B cell (primary cell): Measurements from ENCODE around the gene NPTX2. TPM values are rescaled to one million over a fixed set of nuclear protein-coding genes. Genes with fewer than 3 reads are reported as not detected.

Experiments
- ATAC-seq: fragments of 200-7000 bp; cut with Tn5 transposase; one replicate; pipeline ENCODE4 v1.10.0; 2021; ENCODE audit warnings: low read depth, mild to moderate bottlenecking, moderate number of reproducible peaks, moderate library complexity
- CTCF ChIA-PET: fragments of 350-600 bp; sonication (Branson Sonifier 250); formaldehyde crosslinking; loops from one replicate; lab custom pipeline; 2021; ENCODE audit warnings: antibody characterized with exemption, inconsistent platforms; lab: Charles Lee
- POLR2A ChIA-PET: fragments of 350-600 bp; sonication (Branson Sonifier 250); formaldehyde crosslinking; loops from one replicate; lab custom pipeline; 2021; ENCODE audit warnings: antibody characterized with exemption; lab: Charles Lee
- DNase-seq: peaks from one replicate; pipeline ENCODE4 v3.0.0; 2013
- H2AFZ ChIP-seq: 2 replicates; pipeline ENCODE4 v1.6.1; 2012; ENCODE audit warnings: mild to moderate bottlenecking, low read depth, low read length; ENCODE audit not compliant: insufficient read depth, poor library complexity, severe bottlenecking
- H3K27ac ChIP-seq, 2 donors: 1 replicate in 1 of 2; 2 replicates in 1 of 2; pipeline ENCODE4 v1.5.1; 2012 to 2013; ENCODE audit warnings: low read length in 2 of 2, mild to moderate bottlenecking in 2 of 2, moderate library complexity in 1 of 2
- H3K27me3 ChIP-seq, 4 experiments: fragments of 200-600 bp in 1 of 4; sonication (generic) in 1 of 4; replicated peaks in 1 of 4; 1 replicate in 2 of 4; 2 replicates in 2 of 4; pipeline versions ENCODE4 v1.6.1 to v1.7.0; 2013 to 2016; ENCODE audit warnings: low read length in 3 of 4, mild to moderate bottlenecking in 2 of 4, mixed read lengths in 1 of 4, moderate library complexity in 1 of 4; ENCODE audit not compliant: insufficient read depth in 4 of 4, control insufficient read depth in 3 of 4; ENCODE audit errors: control extremely low read depth in 1 of 4
- H3K36me3 ChIP-seq, 2 experiments: replicated peaks in 1 of 2; 1 replicate in 1 of 2; 2 replicates in 1 of 2; pipeline versions ENCODE4 v1.6.1 to v1.7.1; 2013; ENCODE audit warnings: low read length in 1 of 2; ENCODE audit not compliant: insufficient read depth in 2 of 2, control insufficient read depth in 1 of 2; ENCODE audit errors: control extremely low read depth in 1 of 2, extremely low read depth in 1 of 2
- H3K4me1 ChIP-seq, 2 donors: fragments of 200-600 bp in 1 of 2; sonication (generic) in 1 of 2; 1 replicate in 1 of 2; 2 replicates in 1 of 2; pipeline versions ENCODE4 v1.5.1 to v1.6.1; 2013 to 2017; ENCODE audit warnings: low read length in 2 of 2; ENCODE audit not compliant: control insufficient read depth in 2 of 2, insufficient read depth in 2 of 2
- H3K4me2 ChIP-seq: replicated peaks from 2 replicates; pipeline ENCODE3; 2012; ENCODE audit warnings: mild to moderate bottlenecking, low read depth, low read length; ENCODE audit not compliant: poor library complexity, severe bottlenecking
- H3K4me3 ChIP-seq, 5 experiments: fragments of 200-600 bp in 1 of 5; sonication (generic) in 1 of 5; 1 replicate in 3 of 5; 2 replicates in 2 of 5; pipeline versions ENCODE4 v1.5.1 to v1.7.0; 2011 to 2016; ENCODE audit warnings: low read length in 4 of 5, mild to moderate bottlenecking in 4 of 5, low read depth in 2 of 5, control low read depth in 1 of 5, moderate library complexity in 1 of 5; ENCODE audit not compliant: insufficient read depth in 1 of 5; ENCODE audit errors: control extremely low read depth in 1 of 5, extremely low read depth in 1 of 5
- H3K79me2 ChIP-seq: fragments of 200-600 bp; sonication (generic); one replicate; pipeline ENCODE4 v1.6.0; 2016; ENCODE audit warnings: low read length; ENCODE audit not compliant: control insufficient read depth, insufficient read depth
- H3K9ac ChIP-seq: fragments of 200-600 bp; sonication (generic); 2 replicates; pipeline ENCODE4 v1.6.1; 2017; ENCODE audit warnings: mild to moderate bottlenecking, low read length, moderate library complexity
- H3K9me3 ChIP-seq, 3 donors: one replicate each; pipeline versions ENCODE4 v1.6.1 to v1.7.1; 2013; ENCODE audit warnings: low read length in 2 of 3; ENCODE audit not compliant: control insufficient read depth in 2 of 3, insufficient read depth in 1 of 3; ENCODE audit errors: control extremely low read depth in 1 of 3
- H4K20me1 ChIP-seq: 2 replicates; pipeline ENCODE4 v1.6.0; 2012; ENCODE audit warnings: mild to moderate bottlenecking, low read length; ENCODE audit not compliant: insufficient read depth, control insufficient read depth, poor library complexity, severe bottlenecking
- H3K27ac Mint-ChIP-seq: one replicate; pipeline ENCODE4 v1.8.0; 2021; ENCODE audit warnings: mixed read lengths
- H3K27me3 Mint-ChIP-seq: one replicate; pipeline ENCODE4 v1.8.0; 2021; ENCODE audit warnings: mixed read lengths
- H3K4me1 Mint-ChIP-seq: one replicate; pipeline ENCODE4 v1.8.0; 2021; ENCODE audit warnings: mixed read lengths
- H3K4me3 Mint-ChIP-seq: one replicate; pipeline ENCODE4 v1.8.0; 2021; ENCODE audit warnings: mixed read lengths
- H3K9me3 Mint-ChIP-seq: one replicate; pipeline ENCODE4 v1.8.0; 2022; ENCODE audit warnings: mixed read lengths; ENCODE audit not compliant: insufficient read depth
- EZH2 ChIP-seq: IDR thresholded peaks from 2 replicates; pipeline ENCODE4 v1.6.1; 2012; ENCODE audit warnings: borderline replicate concordance, low read depth, mild to moderate bottlenecking, moderate library complexity, low read length; ENCODE audit not compliant: insufficient read depth, poor library complexity, severe bottlenecking
- WGBS: methylation state at CpG from one replicate; pipeline ENCODE4 v1.1.5; 2013; ENCODE audit warnings: missing lambda C conversion rate; ENCODE audit not compliant: insufficient coverage; 5-methylcytosine and 5-hydroxymethylcytosine counted together
- intact Hi-C: fragments of 100-400 bp; cut with micrococcal nuclease; formaldehyde crosslinking; loops from one replicate; pipeline ENCODE4 v1.10.0; 2022
- polyA plus RNA-seq: library from polyadenylated mRNA; depleted of rRNA; stranded (reverse); fragments of >200 nt; gene quantifications from 2 replicates; pipeline ENCODE4 v1.2.3, GENCODE V29; 2012
- total RNA-seq, 2 donors: library from RNA; stranded (reverse); fragments of 120-200 nt in 1 of 2; gene quantifications; 1 replicate in 1 of 2; 2 replicates in 1 of 2; pipeline versions ENCODE4 v1.2.3 to v1.2.4, GENCODE V29; 2013 to 2022
- TF ChIP-seq, protein P1 (sequence below): fragments of 200-600 bp; IDR thresholded peaks from one replicate; pipeline ENCODE4 v1.8.0; 2022; ENCODE audit warnings: antibody characterized with exemption, mild to moderate bottlenecking

Gene NPTX2
- total and polyA plus RNA-seq, 2 donors (not counting 1 experiment from before 2014, with no cell fraction given), result not detected

DNA sequence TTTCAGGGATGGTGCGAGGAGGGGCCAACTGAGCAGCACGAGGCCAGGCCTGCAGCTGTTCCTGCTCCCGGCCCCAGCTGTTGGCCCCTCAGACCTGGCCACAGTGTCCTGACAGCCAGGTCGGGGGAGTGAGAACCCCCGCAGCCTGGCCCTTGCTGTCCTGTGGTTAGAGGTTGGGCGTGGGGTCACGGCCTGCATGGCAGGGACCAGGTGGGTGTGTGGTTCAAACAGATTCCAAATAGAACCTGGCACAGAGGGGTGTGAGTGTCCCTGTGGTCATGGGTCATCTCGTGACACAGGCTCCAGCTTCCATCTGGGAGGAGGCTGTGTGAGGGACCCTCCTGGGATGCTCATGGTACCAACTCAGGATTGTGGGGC, 10.3 kb downstream of the NPTX2 start:
- DNase-seq (no peak), ATAC-seq (no peak)
- Mint-ChIP-seq H3K27ac (no peak overlapping the region), H3K4me1 (no peaks in the 10 kb centered on the region), H3K9me3 (peaks cover 2% of the 10 kb centered on the region), H3K4me3 (no peak overlapping the region), H3K27me3 (peaks cover 34% of the 10 kb centered on the region)
- CTCF ChIA-PET, result no interaction called here
- Histone ChIP-seq H3K27me3 (peaks cover 0 to 11% (median 1%) of the 10 kb centered on the region in 4 experiments), H2AFZ (no peak overlapping the region), H3K4me3 (no peak overlapping the region), H3K27ac (no peak overlapping the region), H3K9me3 (peaks cover 0 to 22% (median 0%) of the 10 kb centered on the region in 3 donors), H3K4me2 (no peak overlapping the region), H3K36me3 (no peaks in the 10 kb centered on the region), H4K20me1 (no peaks in the 10 kb centered on the region), H3K9ac (no peak overlapping the region), H3K4me1 (no peaks in the 10 kb centered on the region), H3K79me2 (no peaks in the 10 kb centered on the region)
- intact Hi-C loops, result no loop called here
- TF ChIP-seq, protein P1, sequence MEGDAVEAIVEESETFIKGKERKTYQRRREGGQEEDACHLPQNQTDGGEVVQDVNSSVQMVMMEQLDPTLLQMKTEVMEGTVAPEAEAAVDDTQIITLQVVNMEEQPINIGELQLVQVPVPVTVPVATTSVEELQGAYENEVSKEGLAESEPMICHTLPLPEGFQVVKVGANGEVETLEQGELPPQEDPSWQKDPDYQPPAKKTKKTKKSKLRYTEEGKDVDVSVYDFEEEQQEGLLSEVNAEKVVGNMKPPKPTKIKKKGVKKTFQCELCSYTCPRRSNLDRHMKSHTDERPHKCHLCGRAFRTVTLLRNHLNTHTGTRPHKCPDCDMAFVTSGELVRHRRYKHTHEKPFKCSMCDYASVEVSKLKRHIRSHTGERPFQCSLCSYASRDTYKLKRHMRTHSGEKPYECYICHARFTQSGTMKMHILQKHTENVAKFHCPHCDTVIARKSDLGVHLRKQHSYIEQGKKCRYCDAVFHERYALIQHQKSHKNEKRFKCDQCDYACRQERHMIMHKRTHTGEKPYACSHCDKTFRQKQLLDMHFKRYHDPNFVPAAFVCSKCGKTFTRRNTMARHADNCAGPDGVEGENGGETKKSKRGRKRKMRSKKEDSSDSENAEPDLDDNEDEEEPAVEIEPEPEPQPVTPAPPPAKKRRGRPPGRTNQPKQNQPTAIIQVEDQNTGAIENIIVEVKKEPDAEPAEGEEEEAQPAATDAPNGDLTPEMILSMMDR, result no peak
- no peak for TF ChIP-seq EZH2
- POLR2A ChIA-PET, result no interaction called here
- 83% methylated on average over 8 of the region's 8 CpGs for WGBS

DNA sequence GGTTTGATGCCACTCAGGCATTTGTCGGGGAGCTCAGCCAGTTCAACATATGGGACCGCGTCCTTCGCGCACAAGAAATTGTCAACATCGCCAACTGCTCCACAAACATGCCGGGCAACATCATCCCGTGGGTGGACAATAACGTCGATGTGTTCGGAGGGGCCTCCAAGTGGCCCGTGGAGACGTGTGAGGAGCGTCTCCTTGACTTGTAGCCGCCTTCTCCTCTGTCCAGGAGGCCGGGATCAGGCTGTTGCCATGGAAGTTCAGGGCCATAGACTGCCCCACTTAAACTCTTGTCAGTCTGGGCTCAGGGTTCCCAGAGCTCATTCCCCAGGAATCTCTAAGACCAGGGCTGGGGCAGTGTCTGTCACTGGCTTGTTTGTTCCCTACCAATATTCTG, 11.3 kb downstream of the NPTX2 start:
- POLR2A ChIA-PET, result no interaction called here
- no peak overlapping the region for H3K4me3 ChIP-seq
- Mint-ChIP-seq H3K27me3 (peaks cover 34% of the 10 kb centered on the region), H3K9me3 (peaks cover 2% of the 10 kb centered on the region), H3K4me3 (no peak overlapping the region), H3K4me1 (no peaks in the 10 kb centered on the region), H3K27ac (no peak overlapping the region)
- 93% methylated on average over 14 of the region's 16 CpGs for WGBS
- intact Hi-C loops, result no loop called here
- no peaks in the 10 kb centered on the region for H3K4me1 ChIP-seq
- H2AFZ ChIP-seq, result no peak overlapping the region
- H3K9ac ChIP-seq, result no peak overlapping the region
- no peaks in the 10 kb centered on the region for H3K79me2 ChIP-seq
- no peak for ATAC-seq
- H4K20me1 ChIP-seq, result no peaks in the 10 kb centered on the region
- DNase-seq, result no peak
- TF ChIP-seq, protein P1, result no peak
- TF ChIP-seq EZH2, result no peak
- no peak overlapping the region for H3K4me2 ChIP-seq
- no peaks in the 10 kb centered on the region for H3K36me3 ChIP-seq
- H3K9me3 ChIP-seq, result peaks cover 0 to 22% (median 2%) of the 10 kb centered on the region in 3 donors
- CTCF ChIA-PET, result no interaction called here
- H3K27me3 ChIP-seq, result peaks cover 0 to 11% (median 1%) of the 10 kb centered on the region in 4 experiments
- H3K27ac ChIP-seq, result no peak overlapping the region
